ENCODE measurements around the gene ADORA1. TPM values are rescaled to one million over a fixed set of nuclear protein-coding genes. Genes with fewer than 3 reads are reported as not detected.

Gene ADORA1
- total RNA-seq, 1 donor from 2014 or later = not detected

GRCh38 chr1:203210988-203211387 is 83.5 kb downstream of the ADORA1 start:
- intact Hi-C loops (cut with micrococcal nuclease) = no loop called here
- no peak for DNase-seq (ENCODE audit: low spot score)
- no peak overlapping the region for H3K27ac Mint-ChIP-seq

GRCh38 chr1:203211812-203212211 is 84.3 kb downstream of the ADORA1 start:
- no peaks in the 10 kb centered on the region for H3K36me3 Mint-ChIP-seq (ENCODE audit: low read depth)
- H3K4me1 Mint-ChIP-seq (ENCODE audit: low read depth) = no peaks in the 10 kb centered on the region
- H3K4me3 Mint-ChIP-seq (ENCODE audit: low read depth) = no peak overlapping the region
- intact Hi-C loops (cut with micrococcal nuclease) = no loop called here
- H3K27me3 Mint-ChIP-seq (ENCODE audit: low read depth) = peaks cover 21% of the 10 kb centered on the region
- no peak overlapping the region for H3K27ac Mint-ChIP-seq
- H3K9me3 Mint-ChIP-seq = no peaks in the 10 kb centered on the region
- no peak for DNase-seq (ENCODE audit: low spot score)

More at GRCh38 chr1:203210988-203211387, 83.5 kb downstream of the ADORA1 start:
- no peaks in the 10 kb centered on the region for H3K9me3 Mint-ChIP-seq
- peaks cover 16% of the 10 kb centered on the region for H3K27me3 Mint-ChIP-seq (ENCODE audit: low read depth)
- no peak overlapping the region for H3K4me3 Mint-ChIP-seq (ENCODE audit: low read depth)
- H3K4me1 Mint-ChIP-seq (ENCODE audit: low read depth) = no peaks in the 10 kb centered on the region
- H3K36me3 Mint-ChIP-seq (ENCODE audit: low read depth) = no peaks in the 10 kb centered on the region

DNA sequence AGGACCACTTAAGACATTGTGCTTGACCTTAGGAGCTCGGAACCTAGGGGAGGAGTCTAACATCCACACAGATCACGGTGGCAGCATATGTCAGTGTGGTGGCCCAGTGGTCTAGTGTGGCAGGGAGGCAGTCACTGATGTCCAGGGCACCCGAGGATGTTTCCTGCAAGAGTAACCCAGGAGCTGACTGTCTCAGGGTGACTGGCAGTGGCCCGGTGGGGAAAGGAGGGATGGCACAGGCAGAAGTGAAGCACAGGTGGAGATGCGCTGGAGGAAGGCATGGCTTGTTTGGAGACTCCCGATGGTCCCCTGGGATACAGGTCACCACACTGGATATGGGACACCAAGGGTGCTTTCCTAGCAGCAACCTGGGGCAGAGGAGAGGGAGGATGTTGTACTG is 85.6 kb downstream of the ADORA1 start:
- Mint-ChIP-seq H3K27ac (no peak overlapping the region), H3K4me1 (ENCODE audit: low read depth) (no peaks in the 10 kb centered on the region), H3K4me3 (ENCODE audit: low read depth) (no peak overlapping the region), H3K9me3 (no peaks in the 10 kb centered on the region), H3K27me3 (ENCODE audit: low read depth) (peaks cover 18% of the 10 kb centered on the region), H3K36me3 (ENCODE audit: low read depth) (no peaks in the 10 kb centered on the region)
- intact Hi-C loops (cut with micrococcal nuclease) = no loop called here
- DNase-seq (ENCODE audit: low spot score) = no peak

DNA sequence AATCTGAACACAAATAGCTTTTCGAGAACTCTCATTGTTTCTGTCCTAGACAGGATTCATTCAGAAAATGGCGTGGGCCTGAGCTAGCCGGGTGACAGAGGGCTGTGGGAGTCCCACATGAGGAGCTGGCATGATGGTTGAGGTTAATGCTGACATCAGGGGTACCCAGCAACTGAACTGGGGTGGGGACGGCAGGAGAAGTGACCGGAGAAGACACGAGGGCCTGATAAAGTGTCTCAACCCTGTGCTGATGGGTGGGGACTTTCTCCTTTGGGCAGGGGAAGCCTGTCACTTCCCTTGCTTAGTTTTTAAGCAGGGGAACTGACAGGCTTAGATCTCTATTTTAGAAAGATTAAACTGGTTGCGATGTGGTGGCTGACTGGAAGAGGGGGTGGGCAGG is 87.3 kb downstream of the ADORA1 start:
- Mint-ChIP-seq H3K4me3 (ENCODE audit: low read depth) (no peak overlapping the region), H3K4me1 (ENCODE audit: low read depth) (no peaks in the 10 kb centered on the region), H3K36me3 (ENCODE audit: low read depth) (no peaks in the 10 kb centered on the region), H3K27me3 (ENCODE audit: low read depth) (peaks cover 15% of the 10 kb centered on the region), H3K27ac (no peak overlapping the region), H3K9me3 (no peaks in the 10 kb centered on the region)
- intact Hi-C loops (cut with micrococcal nuclease) = no loop called here
- no peak for DNase-seq (ENCODE audit: low spot score)

GRCh38 chr1:203215573-203215972 is 88.0 kb downstream of the ADORA1 start:
- Mint-ChIP-seq H3K9me3 (no peaks in the 10 kb centered on the region), H3K36me3 (ENCODE audit: low read depth) (no peaks in the 10 kb centered on the region)
- intact Hi-C loops (cut with micrococcal nuclease) = no loop called here

GRCh38 chr1:203216274-203217138 is 89.0 kb downstream of the ADORA1 start:
- intact Hi-C loops (cut with micrococcal nuclease) = loop anchor here (1.0 kb wide), 1 partner anchor 177 kb away; no protein-coding TSS in a partner anchor
- Mint-ChIP-seq H3K27me3 (ENCODE audit: low read depth) (peaks cover 14% of the 10 kb centered on the region), H3K27ac (no peak overlapping the region), H3K9me3 (no peaks in the 10 kb centered on the region), H3K4me1 (ENCODE audit: low read depth) (no peaks in the 10 kb centered on the region), H3K36me3 (ENCODE audit: low read depth) (no peaks in the 10 kb centered on the region), H3K4me3 (ENCODE audit: low read depth) (no peak overlapping the region)
- peak; percentile 41 for DNase-seq (ENCODE audit: low spot score)

More at GRCh38 chr1:203215573-203215972, 88.0 kb downstream of the ADORA1 start:
- DNase-seq (ENCODE audit: low spot score) = no peak
- Mint-ChIP-seq H3K4me3 (ENCODE audit: low read depth) (no peak overlapping the region), H3K4me1 (ENCODE audit: low read depth) (no peaks in the 10 kb centered on the region), H3K27ac (no peak overlapping the region), H3K27me3 (ENCODE audit: low read depth) (peaks cover 14% of the 10 kb centered on the region)

Other genes with a start within 250 kb of the ADORA1 start
- 13.1 and 15.5 TPM in 2 replicates for gene RABIF, start 238.6 kb upstream of the ADORA1 start, total RNA-seq
- gene KLHL12, start 200.5 kb upstream of the ADORA1 start, total RNA-seq = 27.7 and 29.2 TPM in 2 replicates
- 79.1 and 79.2 TPM in 2 replicates for gene ADIPOR1, start 169.4 kb upstream of the ADORA1 start, total RNA-seq
- 19.0 and 20.0 TPM in 2 replicates for gene CYB5R1, start 160.5 kb upstream of the ADORA1 start, total RNA-seq
- gene TMEM183A, start 120.4 kb upstream of the ADORA1 start, total RNA-seq = 74.7 and 75.8 TPM in 2 replicates
- gene PPFIA4, start 101.2 kb upstream of the ADORA1 start, total RNA-seq = 33.4 and 35.1 TPM in 2 replicates
- gene MYOG, start 41.7 kb upstream of the ADORA1 start, total RNA-seq = not detected in 2 replicates
- gene MYBPH, start 48.1 kb downstream of the ADORA1 start, total RNA-seq = not detected in 2 replicates
- gene CHI3L1, start 59.0 kb downstream of the ADORA1 start, total RNA-seq = not detected in 2 replicates
- 0.09 and 0.34 TPM in 2 replicates for gene CHIT1, start 101.9 kb downstream of the ADORA1 start, total RNA-seq
- gene BTG2, start 177.8 kb downstream of the ADORA1 start, total RNA-seq = 98.1 and 98.8 TPM in 2 replicates
- gene FMOD, start 223.4 kb downstream of the ADORA1 start, total RNA-seq = 4.0 and 5.4 TPM in 2 replicates

All from activated T-helper 2 cell treated with anti-CD3 and anti-CD28 coated beads, Interferon-gamma antibody, Interleukin-2, Interleukin-4, amounts not matched to agents 10 μg/mL and 5 μg/mL and 100 μg/mL, durations not matched to agents 14 hours and 24 hours and 36 hours (primary cell).